Esophagus squamous epithelium (tissue), 5 donors: ENCODE results near the gene GREM2. TPM values are rescaled to one million over a fixed set of nuclear protein-coding genes. Genes with fewer than 3 reads are reported as not detected.
A peak's percentile ranks its signal among the peaks of the same experiment; 100 is the strongest.

Experiments used
- DNase-seq: peaks from one replicate; lab custom pipeline; 2025; lab: John Stamatoyannopoulos, UW
- H3K27ac ChIP-seq, 4 donors: fragments of 200-600 bp; sonication (generic); one replicate each; pipeline ENCODE4 v1.5.1; 2016 to 2019; ENCODE audit warnings: mild to moderate bottlenecking in 1 of 4
- H3K27me3 ChIP-seq, 4 donors: fragments of 200-600 bp; sonication (generic); 1 replicate in 3 of 4; 2 replicates in 1 of 4; pipeline versions ENCODE4 v1.5.1 to v1.6.0; 2017 to 2021; ENCODE audit warnings: antibody characterized with exemption in 1 of 4
- H3K36me3 ChIP-seq, 3 donors: fragments of 200-600 bp; sonication (generic); one replicate each; pipeline ENCODE4 v1.5.1; 2016 to 2019
- H3K4me1 ChIP-seq, 3 donors: fragments of 200-600 bp; sonication (generic); one replicate each; pipeline ENCODE4 v1.5.1; 2017 to 2019
- H3K4me3 ChIP-seq, 4 donors: fragments of 200-600 bp; sonication (generic); 1 replicate in 3 of 4; 2 replicates in 1 of 4; pipeline ENCODE4 v1.5.1; 2016 to 2019; ENCODE audit warnings: mild to moderate bottlenecking in 2 of 4, moderate library complexity in 1 of 4
- H3K9me3 ChIP-seq, 3 donors: fragments of 200-600 bp; sonication (generic); one replicate each; pipeline ENCODE4 v1.5.1; 2016 to 2019
- CTCF ChIP-seq, 6 experiments: fragments of 450-650 bp in 4 of 6; fragments of 200-600 bp in 2 of 6; sonication (generic) in 2 of 6; IDR thresholded peaks; one replicate each; pipeline ENCODE4 v1.5.1; 2016 to 2019; ENCODE audit warnings: antibody characterized with exemption in 6 of 6, mild to moderate bottlenecking in 4 of 6, moderate library complexity in 4 of 6
- POLR2A ChIP-seq, 4 donors: fragments of 450-650 bp; IDR thresholded peaks; one replicate each; pipeline ENCODE4 v1.6.1; 2017; ENCODE audit warnings: antibody characterized with exemption in 4 of 4, mild to moderate bottlenecking in 4 of 4, moderate library complexity in 3 of 4
- WGBS, 2 donors: methylation state at CpG; one replicate each; pipeline ENCODE4 v1.1.5; 2018; 5-methylcytosine and 5-hydroxymethylcytosine counted together
- intact Hi-C: fragments of 100-400 bp; cut with DNase I; formaldehyde crosslinking; loops from one replicate; pipeline ENCODE4 v1.15.0; 2022
- total RNA-seq, 4 donors: library from RNA; depleted of rRNA; stranded (reverse); fragments of >200 nt; gene quantifications; one replicate each; pipeline ENCODE4 v1.1.0, GENCODE V29; 2016
- donor health status: DM: yes; HTN: yes; CAD: no.

GREM2 gene
- 1 to 10 TPM in 1 of 4 donors, under 1 TPM in 3; 0.45 to 8.8 (median 0.74) TPM for total RNA-seq

DNA sequence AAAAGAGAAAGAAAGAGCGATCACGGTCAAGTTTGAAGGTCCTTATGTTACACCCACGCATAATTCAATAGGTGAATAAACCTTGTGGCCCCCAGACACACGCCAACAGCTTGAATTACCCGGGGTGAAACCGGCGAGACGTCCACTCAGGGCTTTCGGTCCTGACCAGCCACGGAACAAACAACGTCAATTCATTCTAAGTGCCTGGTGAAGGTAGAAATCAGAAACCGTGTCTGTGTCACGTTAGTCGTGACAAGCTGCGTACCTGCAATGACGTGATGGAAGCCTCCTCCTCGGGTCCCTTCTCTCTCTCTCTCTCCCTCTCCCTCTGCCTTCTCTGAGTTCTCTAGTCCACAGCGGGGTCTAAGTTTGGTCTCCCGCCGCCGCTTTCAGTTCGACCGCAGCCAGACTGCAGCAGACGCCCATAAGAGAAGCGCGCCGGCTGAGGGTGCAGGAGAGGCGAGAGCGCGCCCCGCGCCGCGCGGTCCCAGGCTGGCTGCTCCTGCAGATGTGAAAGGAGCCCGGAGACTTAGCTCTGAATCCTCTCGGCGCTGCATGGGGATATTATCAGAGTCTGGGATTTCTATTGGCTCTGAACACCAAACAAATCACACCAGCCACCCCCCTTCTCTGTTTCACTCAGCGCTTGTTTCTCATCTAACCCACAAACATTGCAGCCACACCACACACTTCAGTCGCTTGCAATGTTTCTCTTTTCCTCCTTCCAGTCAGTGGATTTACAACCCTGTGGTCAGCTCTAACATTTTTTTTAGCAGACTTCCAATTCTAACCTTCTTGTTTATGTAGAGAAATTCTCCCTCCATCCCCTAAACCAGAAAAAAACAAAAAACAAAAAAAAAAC lies at the start of gene GREM2:
Gene GREM2, minus strand, starts transcription at position 537 of the 862 bp plus-strand sequence. CDS start 118,680 bp downstream, outside the sequence.
- intact Hi-C loops = no loop called here
- Histone ChIP-seq H3K4me3 (peak within 1 kb of the TSS; percentile 40 to 70 (median 52)), H3K27ac (peak within 1 kb of the TSS; percentile 59 to 74 (median 68)), H3K27me3 (peaks cover 0 to 9% (median 0%) of the 10 kb centered on the region in 4 donors), H3K36me3 (no peaks in the 10 kb centered on the region), H3K4me1 (peaks cover 0 to 12% (median 0%) of the 10 kb centered on the region in 3 donors), H3K9me3 (no peaks in the 10 kb centered on the region)
- TF ChIP-seq CTCF (IDR thresholded peaks at IDR 0.05) = no peak
- peak in 2 of 4 donors; percentile 50 to 75 for TF ChIP-seq POLR2A (IDR thresholded peaks at IDR 0.05)
- WGBS, 2 donors = 2 to 3% methylated on average over 27 of the region's 40 CpGs
- DNase-seq = no peak

DNA sequence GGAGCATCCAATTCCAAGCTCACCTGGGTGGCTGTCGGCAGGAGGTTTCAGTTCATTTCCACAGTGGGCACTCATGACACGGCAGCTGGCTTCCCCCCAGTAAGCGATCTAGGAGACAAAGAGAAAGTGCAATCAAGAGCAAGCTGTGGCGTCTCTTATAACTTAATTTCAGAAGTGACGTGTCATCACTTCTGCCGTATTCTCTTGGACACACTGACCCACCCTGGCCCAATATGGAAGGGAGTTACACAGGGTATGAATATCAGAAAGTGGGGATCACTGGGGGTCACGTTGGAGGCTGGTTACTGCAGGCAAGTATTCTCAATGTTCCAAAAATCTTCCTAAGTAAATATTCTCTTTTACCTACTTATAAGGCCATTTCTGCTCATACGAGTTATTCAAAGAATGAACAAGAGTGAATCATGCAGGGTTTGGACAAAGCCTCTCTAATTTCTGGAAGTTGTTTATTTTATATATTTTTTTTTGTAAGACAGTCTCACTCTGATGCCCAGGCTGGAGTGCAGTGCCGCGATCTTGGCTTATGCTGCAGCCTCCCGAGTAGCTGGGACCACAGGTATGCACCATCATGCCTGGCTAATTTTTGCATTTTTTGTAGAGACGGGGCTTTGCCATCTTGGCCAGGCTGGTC lies 46.5 kb upstream of the GREM2 start:
- Histone ChIP-seq H3K36me3 (no peaks in the 10 kb centered on the region), H3K27ac (no peak overlapping the region), H3K4me3 (no peak overlapping the region), H3K27me3 (no peaks in the 10 kb centered on the region), H3K4me1 (no peaks in the 10 kb centered on the region), H3K9me3 (peaks cover 0 to 14% (median 3%) of the 10 kb centered on the region in 3 donors)
- no peak for TF ChIP-seq POLR2A (IDR thresholded peaks at IDR 0.05)
- TF ChIP-seq CTCF (IDR thresholded peaks at IDR 0.05) = no peak
- intact Hi-C loops = no loop called here
- DNase-seq = no peak
- 62 to 65% methylated on average over 11 to 12 of the region's 12 CpGs for WGBS, 2 donors

DNA sequence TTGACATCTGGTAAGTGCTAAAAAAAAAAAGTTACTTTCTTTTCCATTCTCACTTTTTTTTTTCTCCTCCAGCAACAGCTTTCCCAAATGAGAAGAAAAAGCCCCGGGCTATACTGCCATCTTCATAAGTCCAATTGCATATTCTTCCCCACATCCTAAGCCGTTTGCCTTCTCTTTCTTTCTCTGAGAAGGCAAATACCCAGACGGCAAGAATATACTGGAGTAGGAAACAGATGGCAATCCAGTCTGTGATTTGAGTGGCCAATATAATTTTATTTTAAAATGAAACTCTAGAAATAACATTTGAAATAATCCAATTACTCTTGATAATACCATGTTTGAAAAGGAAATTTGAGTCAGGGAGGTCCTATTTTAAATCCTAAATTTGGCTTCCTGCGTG lies 44.6 kb upstream of the GREM2 start:
- Histone ChIP-seq H3K4me1 (no peaks in the 10 kb centered on the region), H3K27ac (no peak overlapping the region), H3K27me3 (no peaks in the 10 kb centered on the region), H3K4me3 (no peak overlapping the region), H3K9me3 (peaks cover 0 to 14% (median 6%) of the 10 kb centered on the region in 3 donors), H3K36me3 (no peaks in the 10 kb centered on the region)
- WGBS, 2 donors = 68 to 76% methylated on average over 4 of the region's 4 CpGs
- TF ChIP-seq POLR2A (IDR thresholded peaks at IDR 0.05) (no peak), CTCF (IDR thresholded peaks at IDR 0.05) (no peak)
- intact Hi-C loops = no loop called here
- DNase-seq = no peak

GRCh38 chr1:240652961-240653409 lies 41.0 kb upstream of the GREM2 start:
- no peak for DNase-seq
- 71 to 95% methylated on average over 3 of the region's 3 CpGs for WGBS, 2 donors
- Histone ChIP-seq H3K4me3 (no peak overlapping the region), H3K27me3 (no peaks in the 10 kb centered on the region), H3K4me1 (no peaks in the 10 kb centered on the region), H3K27ac (no peak overlapping the region), H3K9me3 (peaks cover 0 to 7% (median 6%) of the 10 kb centered on the region in 3 donors), H3K36me3 (no peaks in the 10 kb centered on the region)
- TF ChIP-seq POLR2A (IDR thresholded peaks at IDR 0.05) (no peak), CTCF (IDR thresholded peaks at IDR 0.05) (no peak)
- intact Hi-C loops = no loop called here

- Histone ChIP-seq H3K27me3 (no peaks in the 10 kb centered on the region), H3K27ac (no peak overlapping the region), H3K9me3 (peaks cover 0 to 7% (median 6%) of the 10 kb centered on the region in 3 donors), H3K4me1 (no peaks in the 10 kb centered on the region), H3K4me3 (no peak overlapping the region), H3K36me3 (no peaks in the 10 kb centered on the region)
- 23 to 38% methylated on average over 7 to 8 of the region's 8 CpGs for WGBS, 2 donors
- TF ChIP-seq POLR2A (IDR thresholded peaks at IDR 0.05) = no peak
- intact Hi-C loops = no loop called here
- DNase-seq = no peak
Measured at GRCh38 chr1:240652549-240652948, 40.6 kb upstream of the GREM2 start.
